Upper lobe of left lung (tissue), 6 donors: ENCODE results near the gene CC2D1B. TPM values are rescaled to one million over a fixed set of nuclear protein-coding genes. Genes with fewer than 3 reads are reported as not detected.

Experiments used
- ATAC-seq, 2 donors: fragments of 200-7000 bp; cut with Tn5 transposase; one replicate each; pipeline ENCODE4 v1.9.1; 2022; ENCODE audit warnings: mild to moderate bottlenecking in 2 of 2, moderate library complexity in 2 of 2; ENCODE audit not compliant: low FRiP score in 2 of 2
- DNase-seq, 2 donors: peaks; one replicate each; pipeline ENCODE4 v3.0.0-alpha.2; 2019 to 2020
- H3K27ac ChIP-seq, 4 donors: fragments of 200-600 bp; sonication (generic); one replicate each; pipeline ENCODE4 v1.5.1; 2016 to 2019
- H3K27me3 ChIP-seq, 4 donors: fragments of 200-600 bp; sonication (generic); one replicate each; pipeline ENCODE4 v1.5.1; 2017 to 2019
- H3K36me3 ChIP-seq, 4 donors: fragments of 200-600 bp; sonication (generic); one replicate each; pipeline ENCODE4 v1.5.1; 2016 to 2019
- H3K4me1 ChIP-seq, 4 donors: fragments of 200-600 bp; sonication (generic); one replicate each; pipeline ENCODE4 v1.5.1; 2018 to 2019
- H3K4me3 ChIP-seq, 4 donors: fragments of 200-600 bp; sonication (generic); one replicate each; pipeline ENCODE4 v1.5.1; 2017 to 2019; ENCODE audit warnings: mild to moderate bottlenecking in 2 of 4, moderate library complexity in 1 of 4
- H3K9me3 ChIP-seq, 4 donors: fragments of 200-600 bp; sonication (generic); one replicate each; pipeline ENCODE4 v1.5.1; 2018 to 2019
- CTCF ChIP-seq, 6 experiments: fragments of 450-650 bp in 4 of 6; fragments of 200-600 bp in 2 of 6; sonication (generic) in 2 of 6; IDR thresholded peaks; one replicate each; pipeline ENCODE4 v1.5.1; 2016 to 2019; ENCODE audit warnings: antibody characterized with exemption in 6 of 6
- EP300 ChIP-seq, 4 donors: sonication (generic); formaldehyde crosslinking; IDR thresholded peaks; one replicate each; pipeline ENCODE4 v1.5.1; 2017; ENCODE audit warnings: antibody characterized with exemption in 4 of 4, control low read depth in 2 of 4
- POLR2A ChIP-seq, 4 donors: fragments of 450-650 bp; IDR thresholded peaks; one replicate each; pipeline ENCODE4 v1.5.1; 2016 to 2017; ENCODE audit warnings: antibody characterized with exemption in 4 of 4, mild to moderate bottlenecking in 2 of 4
- POLR2AphosphoS5 ChIP-seq, 2 donors: sonication (generic); formaldehyde crosslinking; IDR thresholded peaks; one replicate each; pipeline ENCODE4 v1.5.1; 2017; ENCODE audit warnings: antibody characterized with exemption in 2 of 2
- WGBS, 2 donors: methylation state at CpG; one replicate each; pipeline ENCODE4 v1.1.5; 2017 to 2018; 5-methylcytosine and 5-hydroxymethylcytosine counted together
- total RNA-seq, 6 donors: library from RNA; depleted of rRNA in 4 of 6; stranded (reverse); fragments of >200 nt in 4 of 6; gene quantifications; one replicate each; pipeline versions ENCODE4 v1.1.0 to v1.2.1, GENCODE V29; 2016 to 2021
- donor health status: DM: no; HTN: no; CAD: no; lungs with moderate emphysema.
- donor health status: DM: no; HTN: yes; CAD: no; lungs with severe emphysema.

CC2D1B gene
- total RNA-seq, 6 donors from 2014 or later = 40.8 to 77.2 (median 63.3) TPM

DNA sequence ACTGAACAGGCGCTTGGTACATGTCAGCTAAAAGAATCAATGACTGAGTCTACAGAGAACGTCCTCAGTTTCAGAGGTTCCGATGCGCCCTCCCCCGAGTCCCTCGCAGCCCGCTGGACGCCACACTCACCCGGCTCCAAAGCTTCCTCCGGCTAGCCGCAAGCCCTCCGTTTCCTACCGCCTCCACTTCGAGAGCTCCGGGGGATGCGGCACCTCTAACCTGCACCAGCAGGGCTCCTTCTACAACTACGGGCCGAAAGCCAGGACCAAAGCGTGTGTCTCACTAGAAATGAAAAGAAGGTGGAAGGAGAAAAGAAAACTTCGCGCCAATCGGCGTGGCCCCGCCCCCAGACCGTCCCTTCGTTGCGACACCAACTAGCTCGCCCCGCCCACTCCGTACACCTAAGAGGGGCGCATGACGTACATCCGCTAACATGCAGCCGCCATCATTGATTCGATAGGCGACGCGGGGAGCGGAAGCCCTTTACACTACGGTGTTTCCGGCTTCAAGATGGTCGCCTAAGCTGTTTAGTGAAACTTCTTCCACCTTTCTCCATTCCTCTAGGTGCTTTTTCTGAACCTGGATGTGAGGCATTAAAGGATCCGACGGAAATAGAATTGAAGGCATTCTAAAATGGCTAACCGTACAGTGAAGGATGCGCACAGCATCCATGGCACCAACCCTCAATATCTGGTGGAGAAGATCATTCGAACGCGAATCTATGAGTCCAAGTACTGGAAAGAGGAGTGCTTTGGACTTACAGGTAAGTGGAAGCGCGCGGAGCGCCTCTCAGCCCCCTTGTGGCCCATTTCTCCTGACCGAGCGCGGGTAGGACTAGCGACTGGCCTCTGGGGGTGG, 38.3 kb upstream of the CC2D1B start, which contains the start of the genes ORC1 and PRPF38A:
Gene ORC1, minus strand, starts transcription at position 308 of the 859 bp plus-strand sequence. CDS start 2,200 bp downstream, outside the sequence.
Gene PRPF38A, plus strand, starts transcription at position 487 of the 859 bp plus-strand sequence. Its CDS starts 148 bp downstream, at position 635.
- 0 to 1% methylated on average over 39 to 57 of the region's 57 CpGs for WGBS, 2 donors

DNA sequence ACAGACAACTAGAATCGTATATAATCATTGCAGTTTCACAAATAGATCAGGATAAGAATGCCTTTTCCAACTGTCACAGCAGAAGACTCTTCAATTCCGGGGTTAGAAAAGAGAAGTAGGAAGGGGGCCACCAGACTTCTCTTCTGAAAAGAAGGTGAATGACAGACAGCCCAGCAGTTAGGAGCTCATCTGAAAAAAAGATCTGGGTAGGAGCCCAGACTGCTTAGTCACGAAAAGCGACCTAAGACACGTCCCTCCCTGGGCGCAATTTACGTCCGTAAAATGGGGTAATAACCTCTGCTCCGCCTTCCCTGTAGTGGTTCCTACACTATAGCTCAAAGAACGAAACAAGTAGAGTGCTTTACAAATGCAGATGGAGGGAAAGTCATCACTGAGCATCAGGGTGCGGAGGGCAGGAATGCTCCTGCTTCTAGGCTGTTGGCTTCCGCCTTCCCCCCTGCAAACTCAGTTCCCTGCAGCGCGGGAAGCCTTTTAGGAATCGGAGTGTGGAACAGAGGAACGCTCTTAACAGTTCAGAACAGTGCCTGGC, 37.6 kb upstream of the CC2D1B start:
- Histone ChIP-seq H3K4me1 (peaks cover 20 to 27% (median 26%) of the 10 kb centered on the region in 4 donors), H3K27ac (peak overlapping the region; percentile 86 to 96 (median 90)), H3K4me3 (peak overlapping the region; percentile 68 to 84 (median 82)), H3K9me3 (no peaks in the 10 kb centered on the region), H3K27me3 (no peaks in the 10 kb centered on the region), H3K36me3 (peaks cover 4 to 29% (median 11%) of the 10 kb centered on the region in 4 donors)
- ATAC-seq (peak; percentile 52 to 65), DNase-seq (peak in 1 of 2 donors; percentile 25)
- 1% methylated on average over 16 of the region's 16 CpGs for WGBS, 2 donors
- no peak for TF ChIP-seq EP300 (IDR thresholded peaks at IDR 0.05)
- no peak for TF ChIP-seq POLR2AphosphoS5 (IDR thresholded peaks at IDR 0.05)
- no peak for TF ChIP-seq POLR2A (IDR thresholded peaks at IDR 0.05)
- TF ChIP-seq CTCF (IDR thresholded peaks at IDR 0.05) = no peak

More for the DNA sequence above, 38.3 kb upstream of the CC2D1B start, which contains the start of the genes ORC1 and PRPF38A:
- H3K27ac ChIP-seq = peak within 1 kb of the TSS; percentile 86 to 96 (median 90)
- peak within 1 kb of the TSS; percentile 68 to 84 (median 82) for H3K4me3 ChIP-seq
- H3K36me3 ChIP-seq = peaks cover 11 to 36% (median 18%) of the 10 kb centered on the region in 4 donors
- no peaks in the 10 kb centered on the region for H3K9me3 ChIP-seq
- H3K27me3 ChIP-seq = no peaks in the 10 kb centered on the region
- DNase-seq = peak; percentile 96 to 97
- TF ChIP-seq POLR2A (IDR thresholded peaks at IDR 0.05) (peak in 3 of 4 donors; percentile 48 to 82 (median 62)), EP300 (IDR thresholded peaks at IDR 0.05) (no peak), POLR2AphosphoS5 (IDR thresholded peaks at IDR 0.05) (peak; percentile 92 to 93), CTCF (IDR thresholded peaks at IDR 0.05) (peak; percentile 26 to 86 (median 46))
- ATAC-seq = peak; percentile 99 to 100
- peaks cover 20 to 27% (median 26%) of the 10 kb centered on the region in 4 donors for H3K4me1 ChIP-seq

DNA sequence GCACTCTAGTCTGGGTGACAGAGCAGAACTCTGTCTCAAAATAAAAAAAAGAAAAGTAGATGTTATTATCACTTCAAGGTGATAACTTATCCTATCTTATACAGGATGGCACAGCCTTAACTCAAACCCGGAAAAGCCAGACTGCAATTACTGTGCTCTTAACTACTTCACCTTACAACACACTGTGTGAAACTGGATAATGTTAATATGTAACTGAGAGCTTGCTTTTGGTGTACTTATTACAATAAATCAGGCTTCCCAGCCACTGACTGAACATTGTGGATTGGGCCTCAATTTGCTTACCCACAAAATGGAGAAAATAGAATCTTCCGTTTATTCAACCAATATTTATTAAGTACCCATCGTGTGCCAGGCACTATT, 36.8 kb upstream of the CC2D1B start:
- Histone ChIP-seq H3K9me3 (no peaks in the 10 kb centered on the region), H3K27me3 (no peaks in the 10 kb centered on the region), H3K36me3 (peaks cover 0 to 21% (median 4%) of the 10 kb centered on the region in 4 donors), H3K27ac (no peak overlapping the region), H3K4me3 (no peak overlapping the region), H3K4me1 (peaks cover 20 to 27% (median 26%) of the 10 kb centered on the region in 4 donors)
- DNase-seq = no peak
- ATAC-seq = no peak
- TF ChIP-seq EP300 (IDR thresholded peaks at IDR 0.05) (no peak), POLR2AphosphoS5 (IDR thresholded peaks at IDR 0.05) (no peak), POLR2A (IDR thresholded peaks at IDR 0.05) (no peak), CTCF (IDR thresholded peaks at IDR 0.05) (no peak)
- 65 to 67% methylated on average over 3 of the region's 3 CpGs for WGBS, 2 donors

DNA sequence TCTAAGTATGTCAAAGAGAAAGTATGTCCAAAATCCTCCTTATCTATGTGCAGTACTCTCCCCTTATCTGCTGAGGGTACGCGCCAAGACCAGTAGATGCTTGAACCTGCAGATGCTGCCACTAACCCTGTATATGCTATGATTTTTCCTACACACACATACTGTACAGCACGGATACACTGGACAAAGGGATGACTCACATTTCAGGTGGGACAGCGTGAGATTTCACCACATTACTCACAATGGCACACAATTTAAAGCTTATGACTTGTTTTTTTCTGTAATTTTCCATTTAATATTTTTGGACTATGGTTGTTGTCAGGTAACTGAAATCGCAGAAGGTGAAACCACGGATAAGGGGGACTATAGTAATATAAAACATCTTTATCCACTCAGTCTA, 34.1 kb upstream of the CC2D1B start:
- DNase-seq (no peak), ATAC-seq (no peak)
- Histone ChIP-seq H3K4me1 (peaks cover 7 to 14% (median 10%) of the 10 kb centered on the region in 4 donors), H3K27ac (no peak overlapping the region), H3K4me3 (no peak overlapping the region), H3K36me3 (no peaks in the 10 kb centered on the region), H3K9me3 (no peaks in the 10 kb centered on the region), H3K27me3 (no peaks in the 10 kb centered on the region)
- WGBS, 2 donors = 96 to 100% methylated on average over 6 of the region's 6 CpGs
- TF ChIP-seq POLR2AphosphoS5 (IDR thresholded peaks at IDR 0.05) = no peak
- no peak for TF ChIP-seq POLR2A (IDR thresholded peaks at IDR 0.05)
- TF ChIP-seq EP300 (IDR thresholded peaks at IDR 0.05) = no peak
- no peak for TF ChIP-seq CTCF (IDR thresholded peaks at IDR 0.05)
